ENCODE results near the gene DOC2A. TPM values are rescaled to one million over a fixed set of nuclear protein-coding genes. Genes with fewer than 3 reads are reported as not detected.

The DOC2A gene
- total and polyA plus RNA-seq, 9 of the 15 experiments (the other 6 are each of a cell fraction or from before 2014, with no cell fraction given) = 0.03 to 0.38 (median 0.28) TPM; not detected in 1

DNA sequence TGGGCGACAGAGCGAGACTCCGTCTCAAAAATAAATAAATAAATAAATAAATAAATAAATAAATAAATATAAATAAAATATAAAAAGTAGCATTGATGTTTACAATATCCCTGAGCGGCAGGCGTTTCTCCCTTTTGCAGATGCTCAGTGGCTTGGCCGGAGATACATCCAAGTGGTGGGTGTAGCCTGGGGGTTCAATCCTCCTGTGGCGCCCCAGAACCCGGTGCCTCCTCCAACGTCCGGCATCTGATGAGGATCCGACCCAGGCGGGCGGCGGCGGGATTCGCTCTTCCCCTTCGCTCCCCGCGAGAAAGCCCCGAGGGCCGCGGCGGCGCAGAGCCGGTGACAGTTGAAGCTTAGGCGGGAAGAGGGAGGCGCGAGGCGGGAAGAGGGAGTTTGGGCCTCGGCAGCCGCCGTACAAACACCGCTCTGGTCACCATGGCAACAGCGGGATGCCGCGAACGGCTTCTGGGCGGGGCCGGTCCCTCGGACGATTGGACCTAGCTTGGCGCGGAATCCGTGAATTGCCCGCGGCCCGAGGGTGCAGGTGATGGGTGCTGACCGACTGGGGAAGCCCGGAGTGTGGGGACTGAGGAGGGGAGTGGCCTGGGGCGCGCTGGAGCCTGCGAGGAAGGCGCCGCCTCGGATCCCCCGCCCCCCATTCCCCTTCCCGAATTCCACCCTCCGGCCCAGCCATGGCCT, 42.0 kb upstream of the DOC2A start (continued):
- TF ChIP-seq, protein P1, sequence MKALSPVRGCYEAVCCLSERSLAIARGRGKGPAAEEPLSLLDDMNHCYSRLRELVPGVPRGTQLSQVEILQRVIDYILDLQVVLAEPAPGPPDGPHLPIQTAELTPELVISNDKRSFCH (CRISPR knock-in tag; IDR thresholded peaks at IDR 0.05) = no peak
- TF ChIP-seq, protein P1 (tag; IDR thresholded peaks at IDR 0.05) = peak; percentile 20; the same call in 1 of the 2 replicates
- TF ChIP-seq SIN3B (IDR thresholded peaks at IDR 0.05; ENCODE audit: low read depth) = no peak
- TF ChIP-seq ZBTB17 (CRISPR knock-in tag; IDR thresholded peaks at IDR 0.05) = 0 out of 2 replicates have a peak, but pooled peaks have one; percentile 37
- no peak for TF ChIP-seq NFIX (CRISPR knock-in tag; IDR thresholded peaks at IDR 0.05; ENCODE audit: low read depth)
- no peak for TF ChIP-seq SRSF9 (IDR thresholded peaks at IDR 0.05; ENCODE audit: borderline replicate concordance, low read depth, low read length)
- TF ChIP-seq, protein P2, sequence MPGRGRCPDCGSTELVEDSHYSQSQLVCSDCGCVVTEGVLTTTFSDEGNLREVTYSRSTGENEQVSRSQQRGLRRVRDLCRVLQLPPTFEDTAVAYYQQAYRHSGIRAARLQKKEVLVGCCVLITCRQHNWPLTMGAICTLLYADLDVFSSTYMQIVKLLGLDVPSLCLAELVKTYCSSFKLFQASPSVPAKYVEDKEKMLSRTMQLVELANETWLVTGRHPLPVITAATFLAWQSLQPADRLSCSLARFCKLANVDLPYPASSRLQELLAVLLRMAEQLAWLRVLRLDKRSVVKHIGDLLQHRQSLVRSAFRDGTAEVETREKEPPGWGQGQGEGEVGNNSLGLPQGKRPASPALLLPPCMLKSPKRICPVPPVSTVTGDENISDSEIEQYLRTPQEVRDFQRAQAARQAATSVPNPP (IDR thresholded peaks at IDR 0.05; ENCODE audit: borderline replicate concordance, insufficient read depth, insufficient read length) = no peak
- no peak for TF ChIP-seq CHD7 (IDR thresholded peaks at IDR 0.05; ENCODE audit: low read depth, low read length)
- peak; percentile 87 for TF ChIP-seq SAP30 (IDR thresholded peaks at IDR 0.05; ENCODE audit: borderline replicate concordance, insufficient read depth, low read depth, low read length, poor library complexity, severe bottlenecking)
- no peak for TF ChIP-seq MCM3 (IDR thresholded peaks at IDR 0.05)
- TF ChIP-seq MLX (CRISPR knock-in tag; conservative IDR thresholded peaks at IDR 0.05) = peak in 1 of 2 experiments; percentile 80; a peak in 1 of 4 replicates
- TF ChIP-seq NR3C1 (CRISPR knock-in tag; IDR thresholded peaks at IDR 0.05) = peak; percentile 67; the same call in 1 of the 2 replicates
- peak; percentile 25; the same call in 1 of the 2 replicates for TF ChIP-seq MBD2 (IDR thresholded peaks at IDR 0.05; ENCODE audit: borderline replicate concordance, low read depth)
- peak; percentile 94 to 97 for TF ChIP-seq TRIM24 (IDR thresholded peaks at IDR 0.05)
